IMR-90 (cell line): Measurements from ENCODE around the gene PRKCE. TPM values are rescaled to one million over a fixed set of nuclear protein-coding genes. Genes with fewer than 3 reads are reported as not detected.

Experiments
- ATAC-seq: fragments of 200-7000 bp; cut with Tn5 transposase; 2 replicates; pipeline ENCODE4 v1.9.1; 2020; ENCODE audit warnings: low read depth, mild to moderate bottlenecking, moderate library complexity
- BruUV-seq: library from RNA; stranded (reverse); fragments of 400-500 nt; replicated peaks from 2 replicates; lab custom pipeline; 2021; lab: Mats Ljungman, UMichigan
- CTCF ChIA-PET: fragments of 300-600 bp; formaldehyde crosslinking; extraction: SDS; loops from one replicate; lab custom pipeline; 2021; ENCODE audit warnings: antibody characterized with exemption; lab: Yijun Ruan, JAX
- POLR2A ChIA-PET: fragments of 300-600 bp; sonication (Branson Sonifier 250); formaldehyde crosslinking; loops from one replicate; lab custom pipeline; 2022; ENCODE audit warnings: antibody characterized with exemption; ENCODE audit not compliant: unreplicated experiment; lab: Charles Lee
- DNase-seq: peaks from one replicate; pipeline ENCODE4 v3.0.0; 2013
- H2AFZ ChIP-seq: replicated peaks from 2 replicates; pipeline ENCODE3; 2013; ENCODE audit warnings: low read length, mild to moderate bottlenecking; ENCODE audit not compliant: poor library complexity
- H2AK5ac ChIP-seq: 2 replicates; pipeline ENCODE4 v1.6.1; 2013; ENCODE audit warnings: low read depth, low read length, inconsistent platforms
- H2AK9ac ChIP-seq: replicated peaks from 2 replicates; pipeline ENCODE3; 2013; ENCODE audit warnings: mild to moderate bottlenecking, low read depth, low read length, moderate library complexity; ENCODE audit not compliant: poor library complexity
- H2BK120ac ChIP-seq: 2 replicates; pipeline ENCODE4 v1.6.1; 2013; ENCODE audit warnings: low read depth, low read length, inconsistent platforms
- H2BK15ac ChIP-seq: 3 replicates; pipeline ENCODE4 v1.6.1; 2013; ENCODE audit warnings: low read depth, low read length, inconsistent platforms
- H2BK20ac ChIP-seq: 2 replicates; pipeline ENCODE4 v1.6.1; 2013; ENCODE audit warnings: low read depth, mild to moderate bottlenecking, inconsistent platforms, low read length, moderate library complexity
- H2BK5ac ChIP-seq: 2 replicates; pipeline ENCODE4 v1.6.1; 2013; ENCODE audit warnings: mild to moderate bottlenecking, low read depth, low read length, inconsistent platforms; ENCODE audit not compliant: poor library complexity, severe bottlenecking
- H3K14ac ChIP-seq: replicated peaks from 2 replicates; pipeline ENCODE4 v1.6.1; 2013; ENCODE audit warnings: low read depth, low read length, inconsistent platforms
- H3K18ac ChIP-seq: 2 replicates; pipeline ENCODE4 v1.6.1; 2013; ENCODE audit warnings: low read depth, low read length, control low read depth
- H3K23ac ChIP-seq: 2 replicates; pipeline ENCODE4 v1.6.1; 2013; ENCODE audit warnings: low read depth, low read length, inconsistent platforms
- H3K27ac ChIP-seq: 2 replicates; pipeline ENCODE4 v1.5.1; 2013; ENCODE audit warnings: mild to moderate bottlenecking, control low read depth, low read length; ENCODE audit not compliant: insufficient read depth
- H3K27me3 ChIP-seq: 2 replicates; pipeline ENCODE4 v1.6.1; 2013; ENCODE audit warnings: low read length; ENCODE audit not compliant: control insufficient read depth, insufficient read depth
- H3K36me3 ChIP-seq: 2 replicates; pipeline ENCODE4 v1.6.1; 2013; ENCODE audit warnings: low read length, mixed read lengths; ENCODE audit not compliant: control insufficient read depth, insufficient read depth
- H3K4ac ChIP-seq: 2 replicates; pipeline ENCODE4 v1.6.1; 2013; ENCODE audit warnings: low read depth, low read length, inconsistent platforms
- H3K4me1 ChIP-seq: 2 replicates; pipeline ENCODE4 v1.6.1; 2013; ENCODE audit warnings: low read length, mixed read lengths; ENCODE audit not compliant: control insufficient read depth, insufficient read depth
- H3K4me2 ChIP-seq: 2 replicates; pipeline ENCODE4 v1.6.1; 2013; ENCODE audit warnings: low read depth, mild to moderate bottlenecking, control low read depth, low read length, moderate library complexity
- H3K4me3 ChIP-seq: 2 replicates; pipeline ENCODE4 v1.5.1; 2013; ENCODE audit warnings: low read depth, mild to moderate bottlenecking, control low read depth, low read length, moderate library complexity; ENCODE audit not compliant: insufficient read depth
- H3K56ac ChIP-seq: 2 replicates; pipeline ENCODE4 v1.6.1; 2013; ENCODE audit warnings: low read length, inconsistent platforms; ENCODE audit not compliant: insufficient read depth; ENCODE audit errors: extremely low read depth
- H3K79me1 ChIP-seq, 2 experiments: 2 replicates each; pipeline ENCODE4 v1.6.1; 2013; ENCODE audit warnings: low read length in 2 of 2, inconsistent platforms in 1 of 2, low read depth in 1 of 2
- H3K9ac ChIP-seq: 2 replicates; pipeline ENCODE4 v1.6.1; 2013; ENCODE audit warnings: low read depth, low read length, control low read depth
- H3K9me1 ChIP-seq: 2 replicates; pipeline ENCODE4 v1.6.1; 2013; ENCODE audit warnings: low read length, inconsistent platforms; ENCODE audit not compliant: insufficient read depth
- H3K9me3 ChIP-seq: 2 replicates; pipeline ENCODE4 v1.6.1; 2013; ENCODE audit warnings: low read length; ENCODE audit not compliant: control insufficient read depth, insufficient read depth
- H4K20me1 ChIP-seq: 2 replicates; pipeline ENCODE4 v1.6.1; 2013; ENCODE audit warnings: low read length, inconsistent platforms; ENCODE audit not compliant: insufficient read depth
- H4K5ac ChIP-seq: 2 replicates; pipeline ENCODE4 v1.6.1; 2013; ENCODE audit warnings: mild to moderate bottlenecking, low read depth, low read length, control low read depth
- H4K8ac ChIP-seq, 2 experiments: 2 replicates each; pipeline ENCODE4 v1.6.1; 2013; ENCODE audit warnings: low read depth in 2 of 2, low read length in 2 of 2, control low read depth in 1 of 2, inconsistent platforms in 1 of 2
- H4K91ac ChIP-seq: 2 replicates; pipeline ENCODE4 v1.6.1; 2013; ENCODE audit warnings: low read depth, low read length, inconsistent platforms; ENCODE audit not compliant: insufficient read depth
- CEBPB ChIP-seq: IDR thresholded peaks from 2 replicates; pipeline ENCODE4 v1.6.1; 2012; ENCODE audit warnings: low read depth, low read length, improper control_type of control experiment
- CHD1 ChIP-seq: IDR thresholded peaks from 2 replicates; pipeline ENCODE4 v1.6.1; 2012; ENCODE audit warnings: low read depth, low read length, improper control_type of control experiment
- CTCF ChIP-seq: conservative IDR thresholded peaks from 2 replicates; pipeline ENCODE4 v1.5.1; 2012; ENCODE audit warnings: mild to moderate bottlenecking, low read depth, low read length, improper control_type of control experiment
- FOS ChIP-seq: fragments of 150-350 bp; IDR thresholded peaks from 2 replicates; pipeline ENCODE4 v1.6.1; 2016; ENCODE audit warnings: low read depth, low read length
- MAFK ChIP-seq: IDR thresholded peaks from 2 replicates; pipeline ENCODE4 v1.6.1; 2012; ENCODE audit warnings: low read depth, low read length, improper control_type of control experiment
- MAZ ChIP-seq: IDR thresholded peaks from 2 replicates; pipeline ENCODE4 v1.6.1; 2012; ENCODE audit warnings: low read depth, mild to moderate bottlenecking, low read length, improper control_type of control experiment, moderate library complexity, borderline replicate concordance
- NFE2L2 ChIP-seq: fragments of 150-350 bp; IDR thresholded peaks from 2 replicates; pipeline ENCODE4 v1.6.1; 2016; ENCODE audit warnings: low read depth, mild to moderate bottlenecking, low read length
- POLR2A ChIP-seq: IDR thresholded peaks from 2 replicates; pipeline ENCODE4 v1.6.1; 2012; ENCODE audit warnings: mild to moderate bottlenecking, low read depth, low read length
- RAD21 ChIP-seq: IDR thresholded peaks from 2 replicates; pipeline ENCODE4 v1.6.1; 2012; ENCODE audit warnings: low read length, improper control_type of control experiment
- RCOR1 ChIP-seq: IDR thresholded peaks from 2 replicates; pipeline ENCODE4 v1.6.1; 2012; ENCODE audit warnings: mild to moderate bottlenecking, low read length, improper control_type of control experiment; ENCODE audit not compliant: insufficient replicate concordance
- RFX5 ChIP-seq: IDR thresholded peaks from 2 replicates; pipeline ENCODE4 v1.8.0; 2012; ENCODE audit warnings: low read depth, mild to moderate bottlenecking, low read length, moderate library complexity
- WGBS, 2 experiments: methylation state at CpG; one replicate each; pipeline versions ENCODE4 v1.1.5 to v1.1.7; 2013; ENCODE audit warnings: missing lambda C conversion rate in 2 of 2; ENCODE audit not compliant: insufficient read length in 1 of 2; ENCODE audit errors: extremely low coverage in 2 of 2; 5-methylcytosine and 5-hydroxymethylcytosine counted together
- dilution Hi-C: fragments of 300-500 bp; cut with HindIII; formaldehyde crosslinking; loops from one replicate; pipeline ENCODE4 v1.14.3; 2018; ENCODE audit warnings: low sequenced_read_pairs; ENCODE audit not compliant: unreplicated experiment
- in situ Hi-C: fragments of 300-500 bp; cut with MboI; formaldehyde crosslinking; loops from 3 replicates; pipeline ENCODE4 v1.14.3; 2019; ENCODE audit warnings: low sequenced_read_pairs, inconsistent platforms, mixed read lengths
- intact Hi-C: fragments of 100-400 bp; cut with micrococcal nuclease; formaldehyde crosslinking; loops from 2 replicates; pipeline ENCODE4 v1.10.0; 2022
- polyA plus RNA-seq, 3 experiments: library from polyadenylated mRNA; depleted of rRNA; stranded (reverse); fragments of >200 nt; gene quantifications; 2 replicates each; pipeline ENCODE4 v1.2.3, GENCODE V29; 2012; ENCODE audit warnings: low replicate concordance in 1 of 3
- total RNA-seq: library from RNA; depleted of rRNA; stranded (reverse); fragments of >200 nt; gene quantifications from 2 replicates; pipeline ENCODE4 v1.2.3, GENCODE V29; 2012
- TF ChIP-seq, protein P1 (sequence below): fragments of 150-350 bp; IDR thresholded peaks from 2 replicates; pipeline ENCODE4 v1.6.1; 2017; ENCODE audit warnings: mild to moderate bottlenecking, antibody characterized with exemption, low read length, low read depth
- TF ChIP-seq, protein P2 (sequence below): fragments of 150-350 bp; IDR thresholded peaks from 2 replicates; pipeline ENCODE4 v1.6.1; 2016; ENCODE audit warnings: low read depth, mild to moderate bottlenecking, low read length, moderate library complexity, borderline replicate concordance

PRKCE gene
- total and polyA plus RNA-seq, 2 of the 4 experiments (the other 2 are of a cell fraction): 8.1 to 32.4 TPM

DNA sequence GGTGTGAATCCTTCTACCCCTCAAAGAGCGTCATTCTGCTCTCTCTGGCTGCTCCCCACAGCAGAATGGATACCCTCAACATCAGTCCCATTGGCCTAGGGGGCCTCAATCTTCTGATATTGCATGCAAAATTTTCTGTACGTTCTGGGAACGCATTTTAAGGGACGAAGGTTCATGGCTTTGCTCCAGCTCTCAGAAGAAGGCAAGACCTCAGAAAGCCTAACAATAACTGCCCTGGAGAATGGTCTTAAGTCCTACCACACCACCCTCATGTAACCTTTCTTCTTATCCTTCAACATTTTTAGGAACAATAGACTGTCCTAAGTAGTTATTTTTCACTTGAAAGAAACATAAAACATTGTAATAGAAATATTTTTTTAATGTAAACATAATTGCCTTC lies 212.6 kb downstream of the PRKCE start:
- H2BK5ac ChIP-seq: no peak overlapping the region
- no peaks in the 10 kb centered on the region for H3K27me3 ChIP-seq
- no peak overlapping the region for H3K18ac ChIP-seq
- POLR2A ChIA-PET: no interaction called here
- H3K14ac ChIP-seq: no peak overlapping the region
- no peak overlapping the region for H2AK5ac ChIP-seq
- H4K5ac ChIP-seq: no peak overlapping the region
- H3K4me3 ChIP-seq: no peak overlapping the region
- no peaks in the 10 kb centered on the region for H4K20me1 ChIP-seq
- intact Hi-C loops: loop anchor here (5.0 kb wide), 1 partner anchor 73 kb away; no protein-coding TSS in a partner anchor
- no peak overlapping the region for H2AK9ac ChIP-seq
- in situ Hi-C loops: no loop called here
- 0 out of 2 replicates have a peak, but pooled peaks cover 3% of the 10 kb centered on the region for H3K9me1 ChIP-seq
- BruUV-seq: no TSS peak
- no peak overlapping the region for H3K56ac ChIP-seq
- H3K27ac ChIP-seq: no peak overlapping the region
- peaks cover 0 to 6% of the 10 kb centered on the region in 2 experiments; a peak in 1 of 4 replicates for H3K79me1 ChIP-seq
- CTCF ChIA-PET: interaction anchor here (0.6 kb wide), 1 partner anchor 14 kb away, joined by 3 read pairs; no protein-coding TSS in a partner anchor
- no peak overlapping the region for H2BK120ac ChIP-seq
- dilution Hi-C loops: no loop called here
- WGBS, 2 experiments: 100% methylated on average over 1 of the region's 4 CpGs; no CpG with 5 or more reads in 1 of the 2 experiments
- DNase-seq: no peak
- peaks cover 3% of the 10 kb centered on the region; the same call in 1 of the 2 replicates for H3K4me1 ChIP-seq
- H4K91ac ChIP-seq: no peak overlapping the region
- ATAC-seq: no peak
- H2BK20ac ChIP-seq: no peak overlapping the region
- no peak overlapping the region for H2AFZ ChIP-seq
- H3K4ac ChIP-seq: no peak overlapping the region
- no peak overlapping the region for H3K4me2 ChIP-seq
- no peak for TF ChIP-seq POLR2A
- TF ChIP-seq CHD1: no peak
- TF ChIP-seq RCOR1: no peak
- no peak for TF ChIP-seq RFX5
- TF ChIP-seq CEBPB: no peak
- no peak for TF ChIP-seq NFE2L2
- TF ChIP-seq, protein P1, sequence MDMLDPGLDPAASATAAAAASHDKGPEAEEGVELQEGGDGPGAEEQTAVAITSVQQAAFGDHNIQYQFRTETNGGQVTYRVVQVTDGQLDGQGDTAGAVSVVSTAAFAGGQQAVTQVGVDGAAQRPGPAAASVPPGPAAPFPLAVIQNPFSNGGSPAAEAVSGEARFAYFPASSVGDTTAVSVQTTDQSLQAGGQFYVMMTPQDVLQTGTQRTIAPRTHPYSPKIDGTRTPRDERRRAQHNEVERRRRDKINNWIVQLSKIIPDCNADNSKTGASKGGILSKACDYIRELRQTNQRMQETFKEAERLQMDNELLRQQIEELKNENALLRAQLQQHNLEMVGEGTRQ: no peak
- no peak for TF ChIP-seq MAZ
- TF ChIP-seq MAFK: no peak
- TF ChIP-seq FOS: no peak
- no peak for TF ChIP-seq RAD21
- TF ChIP-seq, protein P2, sequence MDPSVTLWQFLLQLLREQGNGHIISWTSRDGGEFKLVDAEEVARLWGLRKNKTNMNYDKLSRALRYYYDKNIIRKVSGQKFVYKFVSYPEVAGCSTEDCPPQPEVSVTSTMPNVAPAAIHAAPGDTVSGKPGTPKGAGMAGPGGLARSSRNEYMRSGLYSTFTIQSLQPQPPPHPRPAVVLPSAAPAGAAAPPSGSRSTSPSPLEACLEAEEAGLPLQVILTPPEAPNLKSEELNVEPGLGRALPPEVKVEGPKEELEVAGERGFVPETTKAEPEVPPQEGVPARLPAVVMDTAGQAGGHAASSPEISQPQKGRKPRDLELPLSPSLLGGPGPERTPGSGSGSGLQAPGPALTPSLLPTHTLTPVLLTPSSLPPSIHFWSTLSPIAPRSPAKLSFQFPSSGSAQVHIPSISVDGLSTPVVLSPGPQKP: no peak
- no peak for TF ChIP-seq CTCF
- H3K23ac ChIP-seq: no peak overlapping the region
- H3K9me3 ChIP-seq: no peaks in the 10 kb centered on the region
- H3K9ac ChIP-seq: no peak overlapping the region
- no peak overlapping the region for H4K8ac ChIP-seq
- no peaks in the 10 kb centered on the region for H3K36me3 ChIP-seq
- no peak overlapping the region for H2BK15ac ChIP-seq
